SK-N-SH treated with all-trans-retinoic acid at 6 μM for 48 hours (cell line): ENCODE measurements around the gene NAA20.

Source experiments
- ATAC-seq: fragments of 200-7000 bp; cut with Tn5 transposase; 3 replicates; pipeline ENCODE4 v1.9.1; 2020; ENCODE audit warnings: mild to moderate bottlenecking, moderate library complexity
- ARNTL ChIP-seq: fragments of 450-650 bp; formaldehyde crosslinking; IDR thresholded peaks from 2 replicates; pipeline ENCODE4 v1.5.0; 2020; ENCODE audit warnings: low read depth, mild to moderate bottlenecking, moderate library complexity, borderline replicate concordance
- BACH2 ChIP-seq: fragments of 250-450 bp; sonication (Bioruptor Pico); IDR thresholded peaks from 2 replicates; pipeline ENCODE4 v1.9.0; 2021; ENCODE audit warnings: mild to moderate bottlenecking, borderline replicate concordance
- CSDC2 ChIP-seq: fragments of 250-450 bp; sonication (Bioruptor Pico); IDR thresholded peaks from 2 replicates; pipeline ENCODE4 v1.5.0; 2020; ENCODE audit warnings: mild to moderate bottlenecking, moderate library complexity
- CSRNP3 ChIP-seq: fragments of 250-450 bp; sonication (Bioruptor Pico); IDR thresholded peaks from 2 replicates; pipeline ENCODE4 v1.5.1; 2021; ENCODE audit warnings: mild to moderate bottlenecking, moderate library complexity
- ISL1 ChIP-seq: fragments of 250-450 bp; sonication (Bioruptor Pico); IDR thresholded peaks from 2 replicates; pipeline ENCODE4 v2.1.2; 2022; ENCODE audit warnings: mild to moderate bottlenecking, moderate library complexity
- SNAI2 ChIP-seq: fragments of 250-450 bp; sonication (Bioruptor Pico); IDR thresholded peaks from 2 replicates; pipeline ENCODE4 v1.5.0; 2020; ENCODE audit warnings: mild to moderate bottlenecking, moderate library complexity
- TOX ChIP-seq: fragments of 250-450 bp; sonication (Bioruptor Pico); IDR thresholded peaks from 2 replicates; pipeline ENCODE4 v1.8.0; 2021; ENCODE audit warnings: mild to moderate bottlenecking, moderate library complexity, borderline replicate concordance
- ZC3H10 ChIP-seq: fragments of 250-450 bp; sonication (Bioruptor Pico); IDR thresholded peaks from 2 replicates; pipeline ENCODE4 v1.5.1; 2021; ENCODE audit warnings: mild to moderate bottlenecking, moderate library complexity
- ZFP30 ChIP-seq: fragments of 450-650 bp; formaldehyde crosslinking; IDR thresholded peaks from 2 replicates; pipeline ENCODE4 v1.5.0; 2022; ENCODE audit warnings: mild to moderate bottlenecking, moderate library complexity
- ZNF70 ChIP-seq: fragments of 450-650 bp; formaldehyde crosslinking; IDR thresholded peaks from 2 replicates; pipeline ENCODE4 v1.5.0; 2020; ENCODE audit warnings: mild to moderate bottlenecking, moderate library complexity
- TF ChIP-seq, protein P1 (sequence below): fragments of 250-450 bp; sonication (Bioruptor Pico); IDR thresholded peaks from 2 replicates; pipeline ENCODE4 v1.8.0; 2020; ENCODE audit warnings: mild to moderate bottlenecking, moderate library complexity, borderline replicate concordance
- TF ChIP-seq, protein P2 (sequence below): fragments of 250-450 bp; sonication (Bioruptor Pico); IDR thresholded peaks from 2 replicates; pipeline ENCODE4 v1.5.1; 2020; ENCODE audit warnings: low read depth, mild to moderate bottlenecking, moderate library complexity
- TF ChIP-seq, protein P3 (sequence below): fragments of 250-450 bp; sonication (Bioruptor Pico); IDR thresholded peaks from 2 replicates; pipeline ENCODE4 v1.5.0; 2020; ENCODE audit warnings: mild to moderate bottlenecking, moderate library complexity
- TF ChIP-seq, protein P4 (sequence below): fragments of 250-450 bp; sonication (Bioruptor Pico); IDR thresholded peaks from 2 replicates; pipeline ENCODE4 v1.8.0; 2021; ENCODE audit warnings: low read depth, mild to moderate bottlenecking, moderate library complexity, borderline replicate concordance

The NAA20 gene

DNA sequence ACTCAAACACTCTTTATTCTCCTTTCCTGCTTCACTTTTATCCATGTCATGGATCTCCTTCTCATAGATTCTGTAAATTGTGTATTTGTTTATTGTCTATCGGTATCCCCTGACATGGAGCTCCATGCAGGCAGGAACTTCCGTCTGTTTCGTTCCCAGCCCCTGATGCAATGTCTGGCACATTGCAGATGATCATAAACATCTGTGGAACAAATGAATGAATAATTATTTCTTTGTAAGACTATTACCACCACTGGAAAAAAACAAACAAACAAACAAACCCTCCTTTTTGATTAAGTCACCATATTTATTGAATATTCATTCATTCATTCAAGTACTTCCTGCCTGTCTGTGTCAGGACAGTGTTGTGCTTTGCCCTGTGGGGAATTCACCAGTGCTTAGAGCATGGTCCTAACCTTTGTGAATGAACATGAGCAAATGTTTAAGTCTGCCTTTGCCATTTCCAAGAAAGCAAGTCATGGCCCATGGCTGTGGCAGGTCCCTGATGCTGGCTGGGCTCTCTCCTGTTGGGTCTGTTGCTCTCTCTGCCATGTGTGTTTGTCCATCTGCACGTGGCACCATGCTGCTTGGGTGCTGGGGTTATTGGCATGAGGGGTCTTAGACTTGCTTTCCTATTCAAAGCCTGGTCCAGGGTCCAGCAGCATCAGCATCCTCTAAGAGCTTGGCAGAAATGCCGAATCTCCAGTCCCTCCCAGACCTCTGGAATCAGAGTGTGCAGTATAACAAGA lies 47.5 kb upstream of the NAA20 start (continued):
- TF ChIP-seq CSRNP3 (CRISPR knock-in tag) = no peak
- TF ChIP-seq ISL1 (CRISPR knock-in tag) = no peak
- TF ChIP-seq, protein P1, sequence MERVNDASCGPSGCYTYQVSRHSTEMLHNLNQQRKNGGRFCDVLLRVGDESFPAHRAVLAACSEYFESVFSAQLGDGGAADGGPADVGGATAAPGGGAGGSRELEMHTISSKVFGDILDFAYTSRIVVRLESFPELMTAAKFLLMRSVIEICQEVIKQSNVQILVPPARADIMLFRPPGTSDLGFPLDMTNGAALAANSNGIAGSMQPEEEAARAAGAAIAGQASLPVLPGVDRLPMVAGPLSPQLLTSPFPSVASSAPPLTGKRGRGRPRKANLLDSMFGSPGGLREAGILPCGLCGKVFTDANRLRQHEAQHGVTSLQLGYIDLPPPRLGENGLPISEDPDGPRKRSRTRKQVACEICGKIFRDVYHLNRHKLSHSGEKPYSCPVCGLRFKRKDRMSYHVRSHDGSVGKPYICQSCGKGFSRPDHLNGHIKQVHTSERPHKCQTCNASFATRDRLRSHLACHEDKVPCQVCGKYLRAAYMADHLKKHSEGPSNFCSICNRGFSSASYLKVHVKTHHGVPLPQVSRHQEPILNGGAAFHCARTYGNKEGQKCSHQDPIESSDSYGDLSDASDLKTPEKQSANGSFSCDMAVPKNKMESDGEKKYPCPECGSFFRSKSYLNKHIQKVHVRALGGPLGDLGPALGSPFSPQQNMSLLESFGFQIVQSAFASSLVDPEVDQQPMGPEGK = no peak
- no peak for TF ChIP-seq ZNF70
- TF ChIP-seq ARNTL (CRISPR knock-in tag) = no peak
- no peak for TF ChIP-seq BACH2 (CRISPR knock-in tag)
- TF ChIP-seq, protein P2, sequence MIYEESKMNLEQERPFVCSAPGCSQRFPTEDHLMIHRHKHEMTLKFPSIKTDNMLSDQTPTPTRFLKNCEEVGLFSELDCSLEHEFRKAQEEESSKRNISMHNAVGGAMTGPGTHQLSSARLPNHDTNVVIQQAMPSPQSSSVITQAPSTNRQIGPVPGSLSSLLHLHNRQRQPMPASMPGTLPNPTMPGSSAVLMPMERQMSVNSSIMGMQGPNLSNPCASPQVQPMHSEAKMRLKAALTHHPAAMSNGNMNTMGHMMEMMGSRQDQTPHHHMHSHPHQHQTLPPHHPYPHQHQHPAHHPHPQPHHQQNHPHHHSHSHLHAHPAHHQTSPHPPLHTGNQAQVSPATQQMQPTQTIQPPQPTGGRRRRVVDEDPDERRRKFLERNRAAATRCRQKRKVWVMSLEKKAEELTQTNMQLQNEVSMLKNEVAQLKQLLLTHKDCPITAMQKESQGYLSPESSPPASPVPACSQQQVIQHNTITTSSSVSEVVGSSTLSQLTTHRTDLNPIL (CRISPR knock-in tag) = no peak
- no peak for TF ChIP-seq TOX (CRISPR knock-in tag)

GRCh38 chr20:19970256-19970765 lies 46.9 kb upstream of the NAA20 start:
- TF ChIP-seq, protein P2 (CRISPR knock-in tag) = no peak
- TF ChIP-seq ZNF70 (no peak), BACH2 (CRISPR knock-in tag) (no peak), TOX (CRISPR knock-in tag) (no peak), CSDC2 (CRISPR knock-in tag) (no peak), ZC3H10 (no peak), SNAI2 (CRISPR knock-in tag) (no peak), ISL1 (CRISPR knock-in tag) (no peak), ARNTL (CRISPR knock-in tag) (no peak)
- TF ChIP-seq, protein P1 = no peak
- TF ChIP-seq, protein P3, sequence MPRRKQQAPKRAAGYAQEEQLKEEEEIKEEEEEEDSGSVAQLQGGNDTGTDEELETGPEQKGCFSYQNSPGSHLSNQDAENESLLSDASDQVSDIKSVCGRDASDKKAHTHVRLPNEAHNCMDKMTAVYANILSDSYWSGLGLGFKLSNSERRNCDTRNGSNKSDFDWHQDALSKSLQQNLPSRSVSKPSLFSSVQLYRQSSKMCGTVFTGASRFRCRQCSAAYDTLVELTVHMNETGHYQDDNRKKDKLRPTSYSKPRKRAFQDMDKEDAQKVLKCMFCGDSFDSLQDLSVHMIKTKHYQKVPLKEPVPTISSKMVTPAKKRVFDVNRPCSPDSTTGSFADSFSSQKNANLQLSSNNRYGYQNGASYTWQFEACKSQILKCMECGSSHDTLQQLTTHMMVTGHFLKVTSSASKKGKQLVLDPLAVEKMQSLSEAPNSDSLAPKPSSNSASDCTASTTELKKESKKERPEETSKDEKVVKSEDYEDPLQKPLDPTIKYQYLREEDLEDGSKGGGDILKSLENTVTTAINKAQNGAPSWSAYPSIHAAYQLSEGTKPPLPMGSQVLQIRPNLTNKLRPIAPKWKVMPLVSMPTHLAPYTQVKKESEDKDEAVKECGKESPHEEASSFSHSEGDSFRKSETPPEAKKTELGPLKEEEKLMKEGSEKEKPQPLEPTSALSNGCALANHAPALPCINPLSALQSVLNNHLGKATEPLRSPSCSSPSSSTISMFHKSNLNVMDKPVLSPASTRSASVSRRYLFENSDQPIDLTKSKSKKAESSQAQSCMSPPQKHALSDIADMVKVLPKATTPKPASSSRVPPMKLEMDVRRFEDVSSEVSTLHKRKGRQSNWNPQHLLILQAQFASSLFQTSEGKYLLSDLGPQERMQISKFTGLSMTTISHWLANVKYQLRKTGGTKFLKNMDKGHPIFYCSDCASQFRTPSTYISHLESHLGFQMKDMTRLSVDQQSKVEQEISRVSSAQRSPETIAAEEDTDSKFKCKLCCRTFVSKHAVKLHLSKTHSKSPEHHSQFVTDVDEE (CRISPR knock-in tag) = no peak
- TF ChIP-seq, protein P4, sequence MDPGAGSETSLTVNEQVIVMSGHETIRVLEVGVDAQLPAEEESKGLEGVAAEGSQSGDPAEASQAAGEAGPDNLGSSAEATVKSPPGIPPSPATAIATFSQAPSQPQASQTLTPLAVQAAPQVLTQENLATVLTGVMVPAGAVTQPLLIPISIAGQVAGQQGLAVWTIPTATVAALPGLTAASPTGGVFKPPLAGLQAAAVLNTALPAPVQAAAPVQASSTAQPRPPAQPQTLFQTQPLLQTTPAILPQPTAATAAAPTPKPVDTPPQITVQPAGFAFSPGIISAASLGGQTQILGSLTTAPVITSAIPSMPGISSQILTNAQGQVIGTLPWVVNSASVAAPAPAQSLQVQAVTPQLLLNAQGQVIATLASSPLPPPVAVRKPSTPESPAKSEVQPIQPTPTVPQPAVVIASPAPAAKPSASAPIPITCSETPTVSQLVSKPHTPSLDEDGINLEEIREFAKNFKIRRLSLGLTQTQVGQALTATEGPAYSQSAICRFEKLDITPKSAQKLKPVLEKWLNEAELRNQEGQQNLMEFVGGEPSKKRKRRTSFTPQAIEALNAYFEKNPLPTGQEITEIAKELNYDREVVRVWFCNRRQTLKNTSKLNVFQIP = no peak
- TF ChIP-seq, all 23 proteins: peak for 0
- ATAC-seq = no peak

- no peak for ATAC-seq
- TF ChIP-seq, protein P3 (CRISPR knock-in tag) = no peak
- TF ChIP-seq, protein P4 = no peak
- TF ChIP-seq ZFP30 = no peak
- TF ChIP-seq, protein P1 = no peak
- TF ChIP-seq ISL1 (CRISPR knock-in tag) = no peak
Observed at GRCh38 chr20:19971116-19971515, 46.0 kb upstream of the NAA20 start.
